HG03103 (cell line): ENCODE results near the gene ZNF557.
"Not testable (repeated sequence)": the region's sequence is repeated elsewhere in the genome, so short reads cannot be mapped to it uniquely, and the experiment has no call there.

Experiments
- ATAC-seq: cut with Tn5 transposase; IDR thresholded peaks from one replicate; pipeline ENCODE4 v1.9.1; 2021; ENCODE audit warnings: low read depth; ENCODE audit not compliant: unreplicated experiment

ZNF557 gene

GRCh38 chr19:7069042-7069903 lies at the start of gene ZNF557:
ZNF557 (plus strand) TSS chr19:7069703; CDS start chr19:7075075, 5,372 bp downstream.
- ATAC-seq, result peak; percentile 89

- not testable (repeated sequence) for ATAC-seq
Observed at GRCh38 chr19:7021331-7021730, 48.2 kb upstream of the ZNF557 start, which contains the start of gene MBD3L2B. MBD3L2B (minus strand) TSS chr19:7021431; CDS start chr19:7021397, 34 bp downstream.

- ATAC-seq, result not testable (repeated sequence)
Observed at GRCh38 chr19:7028790-7029189, 40.7 kb upstream of the ZNF557 start.

DNA sequence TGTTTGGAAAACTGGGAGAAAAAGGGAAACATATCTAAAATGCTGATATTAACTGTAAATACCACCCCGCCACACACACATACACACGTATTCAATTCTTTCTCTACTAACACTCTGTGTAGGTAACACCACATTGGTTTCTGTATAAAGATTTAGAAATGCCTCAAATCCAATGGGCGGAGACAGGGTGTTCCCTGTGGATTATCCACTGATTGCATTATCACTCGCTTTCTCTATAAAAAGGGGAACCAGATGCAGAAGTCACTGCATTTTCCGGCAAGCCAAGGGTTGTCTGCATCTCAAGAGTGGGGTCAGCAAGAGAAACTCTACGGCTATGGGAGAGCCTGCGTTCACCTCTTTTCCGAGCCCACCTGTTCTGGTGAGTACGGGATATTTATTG lies 39.2 kb upstream of the ZNF557 start, which contains the start of gene MBD3L5:
Gene MBD3L5 (plus strand): TSS at position 301 of the 400 bp plus-strand sequence. CDS start 34 bp downstream, at position 335.
- not testable (repeated sequence) for ATAC-seq

DNA sequence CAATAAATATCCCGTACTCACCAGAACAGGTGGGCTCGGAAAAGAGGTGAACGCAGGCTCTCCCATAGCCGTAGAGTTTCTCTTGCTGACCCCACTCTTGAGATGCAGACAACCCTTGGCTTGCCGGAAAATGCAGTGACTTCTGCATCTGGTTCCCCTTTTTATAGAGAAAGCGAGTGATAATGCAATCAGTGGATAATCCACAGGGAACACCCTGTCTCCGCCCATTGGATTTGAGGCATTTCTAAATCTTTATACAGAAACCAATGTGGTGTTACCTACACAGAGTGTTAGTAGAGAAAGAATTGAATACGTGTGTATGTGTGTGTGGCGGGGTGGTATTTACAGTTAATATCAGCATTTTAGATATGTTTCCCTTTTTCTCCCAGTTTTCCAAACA lies 29.4 kb upstream of the ZNF557 start, which contains the start of gene MBD3L4:
Gene MBD3L4 (minus strand): TSS at position 101 of the 400 bp plus-strand sequence. CDS start 35 bp downstream, at position 66.
- ATAC-seq, result not testable (repeated sequence)

- ATAC-seq, result not testable (repeated sequence)
Observed at GRCh38 chr19:7041563-7041962, 27.9 kb upstream of the ZNF557 start.

DNA sequence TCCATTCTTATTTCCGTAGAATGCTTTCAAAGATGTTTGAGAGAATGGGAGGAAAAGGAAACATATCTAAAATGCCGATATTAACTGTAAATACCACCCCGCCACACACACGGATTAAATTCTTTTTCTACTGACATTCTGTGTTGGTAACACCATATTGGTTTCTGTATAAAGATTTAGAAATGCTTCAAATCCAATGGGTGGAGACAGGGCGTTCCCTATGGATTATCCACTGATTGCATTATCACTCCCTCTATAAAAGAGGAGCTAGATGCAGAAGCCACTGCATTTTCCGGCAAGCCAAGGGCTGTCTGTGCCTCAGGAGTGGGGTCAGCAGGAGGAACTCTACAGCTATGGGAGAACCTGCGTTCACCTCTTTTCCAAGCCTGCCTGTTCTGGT lies 20.5 kb upstream of the ZNF557 start, which contains the start of gene MBD3L2:
Gene MBD3L2 (plus strand): TSS at position 301 of the 400 bp plus-strand sequence. CDS start 53 bp downstream, at position 354.
- ATAC-seq, result not testable (repeated sequence)

DNA sequence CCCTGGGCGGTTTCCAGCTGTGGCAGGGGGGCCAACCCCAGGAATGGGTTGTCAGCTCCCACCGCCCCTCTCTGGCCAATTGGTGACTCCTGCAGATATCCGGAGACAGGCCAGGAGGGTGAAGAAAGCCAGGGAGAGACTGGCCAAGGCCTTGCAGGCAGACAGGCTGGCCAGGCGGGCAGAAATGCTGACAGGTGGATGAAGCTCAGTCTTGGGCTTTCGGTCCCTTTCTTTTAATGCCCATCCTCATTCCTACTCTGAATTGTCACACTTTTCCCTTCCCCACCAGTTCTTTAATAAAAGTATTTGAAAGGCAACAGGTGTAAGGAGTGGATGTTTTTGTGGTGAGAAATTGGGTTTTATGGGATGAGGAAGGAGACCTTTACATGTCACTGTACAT lies 18.1 kb upstream of the ZNF557 start:
- not testable (repeated sequence) for ATAC-seq

GRCh38 chr19:7052896-7053295 lies 16.6 kb upstream of the ZNF557 start:
- ATAC-seq, result not testable (repeated sequence)

- ATAC-seq, result not testable (repeated sequence)
Observed at GRCh38 chr19:7054635-7055368, 14.7 kb upstream of the ZNF557 start.

DNA sequence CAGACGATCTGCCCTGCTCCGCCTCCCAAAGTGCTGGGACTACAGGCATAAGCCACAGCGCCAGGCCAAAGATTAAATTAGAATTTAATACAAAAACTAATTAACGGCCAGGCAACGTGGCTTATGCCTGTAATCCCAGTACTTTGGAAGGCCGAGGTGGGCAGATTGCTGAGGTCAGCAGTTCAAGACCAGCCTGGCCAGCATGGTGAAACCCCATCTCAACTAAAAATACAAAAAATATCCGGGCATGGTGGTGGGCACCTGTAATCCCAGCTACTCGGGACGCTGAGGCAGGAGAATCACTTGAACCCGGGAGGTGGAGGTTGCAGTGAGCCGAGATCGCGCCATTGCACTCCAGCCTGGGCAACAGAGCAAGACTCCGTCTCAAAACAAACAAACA lies 13.8 kb upstream of the ZNF557 start:
- not testable (repeated sequence) for ATAC-seq

- ATAC-seq, result not testable (repeated sequence)
Observed at GRCh38 chr19:7056371-7056770, 13.1 kb upstream of the ZNF557 start.

GRCh38 chr19:7058576-7058975 lies 10.9 kb upstream of the ZNF557 start, which contains the start of gene MBD3L3:
MBD3L3 (minus strand) TSS chr19:7058676; CDS start chr19:7058605, 71 bp downstream.
- not testable (repeated sequence) for ATAC-seq

GRCh38 chr19:7059977-7060376 lies 9.5 kb upstream of the ZNF557 start:
- ATAC-seq, result not testable (repeated sequence)

DNA sequence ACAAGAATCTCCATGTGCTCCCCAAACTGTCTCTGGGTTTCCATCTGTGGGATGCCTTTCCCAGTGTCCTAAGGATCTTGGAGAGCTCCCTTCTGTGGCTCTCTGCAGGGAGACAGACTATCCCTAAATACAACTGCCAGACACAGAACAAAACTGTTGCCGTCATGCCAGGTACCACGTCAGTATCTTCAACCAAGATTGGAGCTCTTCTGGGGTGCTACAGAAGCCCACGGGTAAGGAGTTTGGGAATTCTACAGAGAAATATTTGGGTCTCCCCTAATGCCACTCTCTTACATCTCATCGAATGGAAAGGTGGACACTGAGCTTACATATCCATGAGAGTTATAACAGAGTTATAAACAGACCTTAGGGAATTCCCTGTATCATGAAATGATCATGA lies 6.2 kb upstream of the ZNF557 start:
- ATAC-seq, result no peak

GRCh38 chr19:7063764-7064418 lies 5.6 kb upstream of the ZNF557 start:
- ATAC-seq, result no peak

DNA sequence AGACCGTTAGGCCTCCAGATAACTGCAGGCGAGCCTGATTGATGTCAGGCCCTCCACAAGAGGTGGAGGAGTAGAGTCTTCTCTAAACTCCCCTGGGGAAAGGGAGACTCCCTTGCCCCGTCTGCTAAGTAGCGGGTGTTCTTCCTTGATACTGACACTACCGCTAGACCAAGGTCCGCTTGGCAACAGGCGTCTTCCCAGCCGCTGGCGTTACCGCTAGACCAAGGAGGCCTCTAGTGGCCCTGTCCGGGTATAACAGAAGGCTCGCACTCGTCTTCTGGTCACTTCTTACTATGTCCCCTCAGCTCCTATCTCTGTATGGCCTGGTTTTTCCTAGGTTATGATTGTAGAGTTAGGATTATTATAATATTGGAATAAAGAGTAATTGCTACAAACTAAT lies 2.4 kb upstream of the ZNF557 start:
- not testable (repeated sequence) for ATAC-seq

DNA sequence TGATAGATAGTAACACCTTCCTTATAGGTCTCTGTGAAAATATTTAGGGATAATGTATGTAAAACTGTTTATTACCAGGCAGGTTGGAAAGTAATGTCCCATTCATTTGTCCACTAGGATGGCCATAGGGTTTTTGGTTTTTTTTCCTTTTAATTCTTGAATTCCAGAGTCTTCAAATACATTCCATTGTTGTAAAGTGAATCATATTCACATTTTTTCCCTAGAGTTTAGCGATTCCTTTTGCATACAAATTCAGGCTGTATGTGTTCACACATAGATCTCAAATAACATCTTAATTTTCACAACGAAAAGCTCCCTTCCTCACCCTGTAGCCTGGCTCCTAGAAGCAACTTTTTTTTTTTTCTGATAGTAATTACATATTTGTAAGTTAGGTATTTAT lies 1.8 kb upstream of the ZNF557 start:
- no peak for ATAC-seq

GRCh38 chr19:7068599-7068998 lies 904 bp upstream of the ZNF557 start:
- ATAC-seq, result no peak

- ATAC-seq, result peak; percentile 8
Observed at GRCh38 chr19:7069904-7070226, 362 bp downstream of the ZNF557 start.
